Gastrocnemius medialis (tissue), 4 donors: Measurements from ENCODE around the gene ATF7.

Experiments used
- POLR2A ChIP-seq, 2 donors: fragments of 450-650 bp; IDR thresholded peaks; one replicate each; pipeline ENCODE4 v1.6.1; 2017; ENCODE audit warnings: antibody characterized with exemption in 2 of 2, mild to moderate bottlenecking in 2 of 2, moderate library complexity in 2 of 2
- TF ChIP-seq, protein P1 (sequence below), 5 experiments: fragments of 450-650 bp in 3 of 5; fragments of 200-600 bp in 2 of 5; sonication (generic) in 2 of 5; IDR thresholded peaks in 4 of 5; conservative IDR thresholded peaks in 1 of 5; 1 replicate in 4 of 5; 2 replicates in 1 of 5; pipeline ENCODE4 v1.5.1; 2016 to 2019; ENCODE audit warnings: antibody characterized with exemption in 5 of 5, mild to moderate bottlenecking in 3 of 5, moderate library complexity in 3 of 5

GRCh38 chr12:53506450-53506785 lies 119.8 kb downstream of the ATF7 start:
- TF ChIP-seq, protein P1, sequence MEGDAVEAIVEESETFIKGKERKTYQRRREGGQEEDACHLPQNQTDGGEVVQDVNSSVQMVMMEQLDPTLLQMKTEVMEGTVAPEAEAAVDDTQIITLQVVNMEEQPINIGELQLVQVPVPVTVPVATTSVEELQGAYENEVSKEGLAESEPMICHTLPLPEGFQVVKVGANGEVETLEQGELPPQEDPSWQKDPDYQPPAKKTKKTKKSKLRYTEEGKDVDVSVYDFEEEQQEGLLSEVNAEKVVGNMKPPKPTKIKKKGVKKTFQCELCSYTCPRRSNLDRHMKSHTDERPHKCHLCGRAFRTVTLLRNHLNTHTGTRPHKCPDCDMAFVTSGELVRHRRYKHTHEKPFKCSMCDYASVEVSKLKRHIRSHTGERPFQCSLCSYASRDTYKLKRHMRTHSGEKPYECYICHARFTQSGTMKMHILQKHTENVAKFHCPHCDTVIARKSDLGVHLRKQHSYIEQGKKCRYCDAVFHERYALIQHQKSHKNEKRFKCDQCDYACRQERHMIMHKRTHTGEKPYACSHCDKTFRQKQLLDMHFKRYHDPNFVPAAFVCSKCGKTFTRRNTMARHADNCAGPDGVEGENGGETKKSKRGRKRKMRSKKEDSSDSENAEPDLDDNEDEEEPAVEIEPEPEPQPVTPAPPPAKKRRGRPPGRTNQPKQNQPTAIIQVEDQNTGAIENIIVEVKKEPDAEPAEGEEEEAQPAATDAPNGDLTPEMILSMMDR (IDR thresholded peaks at IDR 0.05 in 4 of 5, conservative IDR thresholded peaks at IDR 0.05 in 1 of 5): no peak
- TF ChIP-seq POLR2A (IDR thresholded peaks at IDR 0.05): no peak
